Loucy (cell line): ENCODE data around the gene RNU1-1.
"Not testable (repeated sequence)": the region's sequence is repeated elsewhere in the genome, so short reads cannot be mapped to it uniquely, and the experiment has no call there.

Experiments
- H2AFZ ChIP-seq: fragments of 200-600 bp; sonication (generic); 2 replicates; pipeline ENCODE4 v1.6.0; 2016; ENCODE audit warnings: antibody characterized with exemption, mild to moderate bottlenecking, low read length, moderate library complexity
- H3F3A ChIP-seq: fragments of 200-600 bp; 2 replicates; pipeline ENCODE4 v1.6.0; 2016; ENCODE audit warnings: antibody characterized with exemption, low read depth, mild to moderate bottlenecking
- H3K27me3 ChIP-seq: fragments of 200-600 bp; sonication (generic); 2 replicates; pipeline ENCODE4 v1.6.1; 2014; ENCODE audit warnings: low read length, mild to moderate bottlenecking; ENCODE audit not compliant: insufficient read depth, poor library complexity, severe bottlenecking
- H3K36me3 ChIP-seq: fragments of 200-600 bp; sonication (generic); 2 replicates; pipeline ENCODE4 v1.6.1; 2016; ENCODE audit warnings: low read length; ENCODE audit not compliant: insufficient read depth
- H3K4me1 ChIP-seq: fragments of 200-600 bp; sonication (generic); 2 replicates; pipeline ENCODE4 v1.5.1; 2014; ENCODE audit warnings: low read length, mild to moderate bottlenecking; ENCODE audit not compliant: insufficient read depth, poor library complexity, severe bottlenecking
- H3K4me2 ChIP-seq: fragments of 200-600 bp; sonication (generic); 2 replicates; pipeline ENCODE4 v1.6.0; 2014; ENCODE audit warnings: antibody characterized with exemption, low read length, low read depth, mild to moderate bottlenecking; ENCODE audit not compliant: poor library complexity, severe bottlenecking
- H3K4me3 ChIP-seq: fragments of 200-600 bp; sonication (generic); 2 replicates; pipeline ENCODE4 v1.5.1; 2014; ENCODE audit warnings: low read length, mild to moderate bottlenecking, mixed read lengths; ENCODE audit not compliant: poor library complexity, severe bottlenecking
- H3K79me2 ChIP-seq: fragments of 200-600 bp; sonication (generic); 2 replicates; pipeline ENCODE4 v1.6.1; 2014; ENCODE audit warnings: low read length; ENCODE audit not compliant: insufficient read depth
- H3K9ac ChIP-seq: fragments of 200-600 bp; sonication (generic); 2 replicates; pipeline ENCODE4 v1.6.0; 2014; ENCODE audit warnings: mild to moderate bottlenecking, low read depth, low read length, moderate library complexity; ENCODE audit not compliant: poor library complexity, severe bottlenecking
- H3K9me2 ChIP-seq: fragments of 200-600 bp; sonication (generic); replicated peaks from 2 replicates; pipeline ENCODE4 v1.6.1; 2016; ENCODE audit warnings: low read depth, low read length, mixed read lengths
- H3K9me3 ChIP-seq: fragments of 200-600 bp; sonication (generic); 2 replicates; pipeline ENCODE4 v1.6.1; 2014; ENCODE audit warnings: mild to moderate bottlenecking, antibody characterized with exemption, low read length, low read depth; ENCODE audit not compliant: insufficient read depth
- H4K20me1 ChIP-seq: fragments of 200-600 bp; sonication (generic); 2 replicates; pipeline ENCODE4 v1.6.0; 2014; ENCODE audit warnings: antibody characterized with exemption, low read length, mild to moderate bottlenecking; ENCODE audit not compliant: insufficient read depth, poor library complexity, severe bottlenecking
- CTCF ChIP-seq: fragments of 200-600 bp; sonication (generic); conservative IDR thresholded peaks from 2 replicates; pipeline ENCODE4 v1.5.1; 2014; ENCODE audit warnings: mild to moderate bottlenecking, antibody characterized with exemption, low read length
- EZH2phosphoT487 ChIP-seq: fragments of 200-600 bp; IDR thresholded peaks from 2 replicates; pipeline ENCODE4 v1.6.1; 2018; ENCODE audit warnings: antibody characterized with exemption, mild to moderate bottlenecking, moderate library complexity, borderline replicate concordance

The RNU1-1 gene

GRCh38 chr1:16478091-16478490 is 36.0 kb downstream of the RNU1-1 start:
- no peak overlapping the region for H2AFZ ChIP-seq
- H3K4me2 ChIP-seq = no peak overlapping the region

GRCh38 chr1:16475771-16476770 is 38.0 kb downstream of the RNU1-1 start:
- H2AFZ ChIP-seq, H3K9ac ChIP-seq, H3F3A ChIP-seq, H3K4me2 ChIP-seq, H4K20me1 ChIP-seq, H3K4me3 ChIP-seq, H3K27me3 ChIP-seq, H3K9me3 ChIP-seq, H3K4me1 ChIP-seq, H3K36me3 ChIP-seq, H3K9me2 ChIP-seq, H3K79me2 ChIP-seq: not testable (repeated sequence)

More at GRCh38 chr1:16478091-16478490, 36.0 kb downstream of the RNU1-1 start:
- Histone ChIP-seq H4K20me1 (no peaks in the 10 kb centered on the region), H3K36me3 (no peaks in the 10 kb centered on the region), H3K9me3 (no peaks in the 10 kb centered on the region), H3K4me1 (no peaks in the 10 kb centered on the region), H3K4me3 (no peak overlapping the region), H3K27me3 (no peaks in the 10 kb centered on the region), H3K9me2 (no peaks in the 10 kb centered on the region), H3F3A (no peaks in the 10 kb centered on the region), H3K79me2 (no peaks in the 10 kb centered on the region), H3K9ac (no peak overlapping the region)
- TF ChIP-seq CTCF (no peak), EZH2phosphoT487 (no peak)

GRCh38 chr1:16474891-16475290 is 39.2 kb downstream of the RNU1-1 start:
- H3K36me3 ChIP-seq, H2AFZ ChIP-seq, H3K9ac ChIP-seq, H3K4me1 ChIP-seq, H3K4me3 ChIP-seq, H3K9me3 ChIP-seq, H3K4me2 ChIP-seq, H3F3A ChIP-seq, H4K20me1 ChIP-seq, H3K27me3 ChIP-seq, H3K79me2 ChIP-seq, H3K9me2 ChIP-seq: not testable (repeated sequence)
- peak; percentile 46 for TF ChIP-seq CTCF
